Endothelial cell of umbilical vein (primary cell): ENCODE data around the gene TPRG1L. TPM values are rescaled to one million over a fixed set of nuclear protein-coding genes. Genes with fewer than 3 reads are reported as not detected.

ENCODE experiments used
- BruUV-seq: library from RNA; stranded (reverse); fragments of 400-500 nt; replicated peaks from 2 replicates; lab custom pipeline; 2021; lab: Mats Ljungman, UMichigan
- CTCF ChIA-PET: fragments of 300-600, 350-600 bp; sonication (Branson Sonifier 250); formaldehyde crosslinking; loops from one replicate; lab custom pipeline; 2021; ENCODE audit warnings: antibody characterized with exemption, inconsistent platforms; lab: Charles Lee
- POLR2A ChIA-PET: fragments of 300-600, 350-600 bp; sonication (Branson Sonifier 250); formaldehyde crosslinking; loops from one replicate; lab custom pipeline; 2021; ENCODE audit warnings: antibody characterized with exemption, inconsistent platforms; lab: Charles Lee
- DNase-seq: peaks from one replicate; pipeline ENCODE4 v3.0.0-alpha.2; 2011; ENCODE audit warnings: low read depth, low spot score
- FAIRE-seq: peaks from 2 replicates; lab custom pipeline; 2011; peaks lifted over from hg19 to GRCh38; lab: Jason Lieb, UNC
- H2AFZ ChIP-seq: 2 replicates; pipeline ENCODE4 v1.6.0; 2012; ENCODE audit warnings: low read depth, low read length, control low read depth, inconsistent platforms
- H3K27ac ChIP-seq: 2 replicates; pipeline ENCODE4 v1.5.1; 2011; ENCODE audit warnings: low read depth, mild to moderate bottlenecking, control low read depth, low read length, moderate library complexity; ENCODE audit not compliant: insufficient read depth
- H3K27me3 ChIP-seq, 2 experiments: 2 replicates each; pipeline versions ENCODE4 v1.6.0 to v1.6.1; 2011; ENCODE audit warnings: low read length in 2 of 2, mixed read lengths in 1 of 2; ENCODE audit not compliant: control insufficient read depth in 2 of 2, insufficient read depth in 2 of 2
- H3K36me3 ChIP-seq, 2 experiments: 2 replicates in 1 of 2; 3 replicates in 1 of 2; pipeline ENCODE4 v1.5.1; 2011; ENCODE audit warnings: low read length in 2 of 2, mild to moderate bottlenecking in 1 of 2, moderate library complexity in 1 of 2; ENCODE audit not compliant: control insufficient read depth in 2 of 2, insufficient read depth in 2 of 2; ENCODE audit errors: extremely low read depth in 1 of 2
- H3K4me1 ChIP-seq: 3 replicates; pipeline ENCODE4 v1.5.1; 2011; ENCODE audit warnings: mild to moderate bottlenecking, low read length; ENCODE audit not compliant: control insufficient read depth, insufficient read depth; ENCODE audit errors: extremely low read depth
- H3K4me2 ChIP-seq: 2 replicates; pipeline ENCODE4 v1.6.1; 2011; ENCODE audit warnings: low read length, control low read depth, mixed read lengths; ENCODE audit not compliant: insufficient read depth
- H3K4me3 ChIP-seq, 3 experiments: fragments of 200-600 bp in 1 of 3; sonication (generic), shearing (Covaris generic) in 1 of 3; replicated peaks in 1 of 3; 2 replicates each; pipeline ENCODE4 v1.5.1; 2011 to 2016; ENCODE audit warnings: control low read depth in 3 of 3, low read length in 3 of 3, mild to moderate bottlenecking in 2 of 3, inconsistent platforms in 1 of 3, low read depth in 1 of 3, moderate library complexity in 1 of 3; ENCODE audit not compliant: insufficient read depth in 1 of 3
- H3K79me2 ChIP-seq: 2 replicates; pipeline ENCODE4 v1.6.0; 2012; ENCODE audit warnings: low read length, inconsistent platforms; ENCODE audit not compliant: control insufficient read depth, insufficient read depth
- H3K9ac ChIP-seq: replicated peaks from 2 replicates; pipeline ENCODE3; 2011; ENCODE audit warnings: low read length, control low read depth; ENCODE audit not compliant: insufficient read depth; ENCODE audit errors: extremely low read depth
- H3K9me1 ChIP-seq: replicated peaks from 3 replicates; pipeline ENCODE4 v1.6.0; 2011; ENCODE audit warnings: mild to moderate bottlenecking, low read length; ENCODE audit not compliant: control insufficient read depth, insufficient read depth; ENCODE audit errors: extremely low read depth
- H3K9me3 ChIP-seq: replicated peaks from 2 replicates; pipeline ENCODE4 v1.5.1; 2012; ENCODE audit warnings: low read length, inconsistent platforms; ENCODE audit not compliant: control insufficient read depth, insufficient read depth
- H4K20me1 ChIP-seq: replicated peaks from 2 replicates; pipeline ENCODE3; 2011; ENCODE audit warnings: mild to moderate bottlenecking, low read length; ENCODE audit not compliant: control insufficient read depth, insufficient read depth; ENCODE audit errors: extremely low read depth
- EZH2 ChIP-seq: IDR thresholded peaks from 2 replicates; pipeline ENCODE4 v1.6.1; 2012; ENCODE audit warnings: borderline replicate concordance, low read depth, mild to moderate bottlenecking, moderate library complexity, low read length, inconsistent platforms; ENCODE audit not compliant: severe bottlenecking
- GATA2 ChIP-seq: IDR thresholded peaks from 2 replicates; pipeline ENCODE4 v1.7.0; 2011; ENCODE audit warnings: low read depth, mild to moderate bottlenecking, moderate library complexity, mixed read lengths, low read length; ENCODE audit not compliant: insufficient read length, insufficient read depth
- MYC ChIP-seq: IDR thresholded peaks from one replicate; pipeline ENCODE4 v1.6.1; 2011; ENCODE audit warnings: mild to moderate bottlenecking, low read depth, low read length
- POLR2AphosphoS5 ChIP-seq: IDR thresholded peaks from 2 replicates; pipeline ENCODE4 v1.6.1; 2012; ENCODE audit warnings: low read depth, mild to moderate bottlenecking, control low read depth, low read length, moderate library complexity; ENCODE audit not compliant: insufficient read depth
- dilution Hi-C: fragments of 300-500 bp; cut with MboI; formaldehyde crosslinking; loops from one replicate; pipeline ENCODE4 v1.15.0; 2019; ENCODE audit warnings: low sequenced_read_pairs; ENCODE audit not compliant: extremely low pct_ligation_motif_present
- intact Hi-C: fragments of 100-400 bp; cut with micrococcal nuclease; formaldehyde crosslinking; loops from one replicate; pipeline ENCODE4 v1.10.0; 2022
- polyA plus RNA-seq, 4 experiments: library from polyadenylated mRNA; depleted of rRNA in 3 of 4; stranded (reverse) in 3 of 4; unstranded in 1 of 4; fragments of >200 nt; gene quantifications; 2 replicates each; pipeline versions ENCODE4 v1.2.1 to v1.2.3, GENCODE V29; 2011 to 2012; ENCODE audit warnings: missing spikeins in 1 of 4
- total RNA-seq: library from RNA; stranded (reverse); gene quantifications from 2 replicates; pipeline ENCODE4 v1.2.3, GENCODE V29; 2021
- TF ChIP-seq, protein P1 (sequence below), 2 donors: IDR thresholded peaks; 1 replicate in 1 of 2; 2 replicates in 1 of 2; pipeline ENCODE4 v1.5.1; 2011; ENCODE audit warnings: low read length in 2 of 2, mild to moderate bottlenecking in 2 of 2, moderate library complexity in 2 of 2, control low read depth in 1 of 2, inconsistent platforms in 1 of 2, low read depth in 1 of 2; ENCODE audit not compliant: insufficient read depth in 1 of 2; ENCODE audit errors: extremely low read depth in 1 of 2

Gene TPRG1L
- total and polyA plus RNA-seq, 2 donors (not counting 3 experiments of a cell fraction or from before 2014, with no cell fraction given) = 52.3 to 53.8 TPM

DNA sequence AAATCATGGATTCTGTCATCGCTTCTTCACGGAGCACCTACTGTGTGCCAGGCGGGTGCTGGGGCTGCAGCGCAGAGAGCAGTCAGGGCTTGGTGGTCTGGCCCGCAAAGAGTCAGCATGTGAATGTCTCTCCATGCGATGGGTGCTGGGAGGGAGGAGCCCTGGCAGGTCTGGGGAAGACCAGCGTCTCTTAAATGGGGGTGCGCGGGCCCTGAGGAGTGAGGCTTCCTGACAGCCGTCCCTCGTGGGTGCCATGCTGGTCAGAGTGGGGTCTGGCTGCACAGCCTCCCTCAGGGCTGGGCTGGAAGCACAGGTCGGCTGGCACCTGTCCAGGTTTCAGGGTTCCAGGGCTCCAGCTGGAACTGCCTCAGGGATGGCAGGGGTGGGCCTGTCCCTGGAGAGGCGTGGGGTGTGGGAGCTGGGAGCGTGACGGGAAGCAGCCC is 46.0 kb downstream of the TPRG1L start:
- Histone ChIP-seq H3K9ac (no peak overlapping the region), H3K9me3 (no peaks in the 10 kb centered on the region), H3K36me3 (no peaks in the 10 kb centered on the region), H3K4me3 (no peak overlapping the region), H3K4me1 (peaks cover 6% of the 10 kb centered on the region), H3K9me1 (no peaks in the 10 kb centered on the region), H2AFZ (no peak overlapping the region), H3K79me2 (no peaks in the 10 kb centered on the region), H3K4me2 (no peak overlapping the region), H4K20me1 (no peaks in the 10 kb centered on the region), H3K27ac (no peak overlapping the region), H3K27me3 (no peaks in the 10 kb centered on the region)
- no TSS peak for BruUV-seq
- intact Hi-C loops (no loop called here), dilution Hi-C loops (no loop called here)
- ChIA-PET CTCF (interaction anchor here (2.3 kb wide), 1 partner anchor 54 kb away, joined by 6 read pairs; no protein-coding TSS in a partner anchor), POLR2A (no interaction called here)
- FAIRE-seq = no peak
- no peak for TF ChIP-seq POLR2AphosphoS5
- no peak for TF ChIP-seq EZH2
- DNase-seq = no peak

DNA sequence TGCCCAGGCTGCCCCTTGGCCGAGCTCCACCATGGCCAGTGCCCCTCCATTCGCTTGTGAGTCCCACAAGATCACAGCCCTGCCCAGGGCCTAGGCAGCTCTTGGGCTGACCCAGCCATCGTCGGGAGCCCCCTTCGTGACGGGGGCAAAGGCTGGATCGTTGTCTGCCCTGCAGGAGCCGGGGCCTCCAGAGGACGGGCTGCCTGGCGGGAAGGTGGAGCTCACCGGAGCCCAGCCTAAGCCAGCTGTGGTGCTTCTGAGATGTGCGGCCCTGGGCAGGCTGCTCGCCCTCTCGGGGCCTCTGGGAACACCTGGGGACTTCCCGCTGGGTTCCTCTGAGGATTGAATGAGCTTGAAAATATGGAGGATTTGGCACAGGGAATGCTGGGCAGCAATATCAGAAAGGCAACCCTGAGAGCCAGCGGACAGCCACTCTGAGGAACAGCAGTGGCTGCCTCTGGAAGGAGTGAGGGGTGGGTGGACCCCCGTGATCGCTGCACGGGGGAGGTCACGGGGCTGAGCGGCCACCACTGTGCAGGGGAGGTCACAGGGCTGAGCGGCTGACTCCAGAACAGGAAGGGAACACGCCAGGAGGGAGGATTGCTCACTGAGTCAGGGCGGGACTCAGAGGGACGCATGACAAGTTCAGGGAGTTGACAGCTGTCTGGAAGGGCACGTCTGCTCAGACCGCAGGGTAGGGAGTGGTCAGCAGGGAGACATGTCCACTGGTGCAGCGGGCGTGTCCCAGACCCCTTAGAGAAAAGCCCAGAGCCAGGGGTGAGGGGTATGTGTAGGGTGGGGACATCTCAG is 46.8 kb downstream of the TPRG1L start:
- BruUV-seq = no TSS peak
- intact Hi-C loops (no loop called here), dilution Hi-C loops (no loop called here)
- no peaks in the 10 kb centered on the region for H3K36me3 ChIP-seq
- DNase-seq (no peak), FAIRE-seq (no peak)
- no peak overlapping the region for H3K27ac ChIP-seq
- H3K4me2 ChIP-seq = no peak overlapping the region
- no peak overlapping the region for H2AFZ ChIP-seq
- no peaks in the 10 kb centered on the region for H3K27me3 ChIP-seq
- no peak overlapping the region for H3K4me3 ChIP-seq
- TF ChIP-seq GATA2 (no peak), EZH2 (no peak), MYC (no peak)
- TF ChIP-seq, protein P1, sequence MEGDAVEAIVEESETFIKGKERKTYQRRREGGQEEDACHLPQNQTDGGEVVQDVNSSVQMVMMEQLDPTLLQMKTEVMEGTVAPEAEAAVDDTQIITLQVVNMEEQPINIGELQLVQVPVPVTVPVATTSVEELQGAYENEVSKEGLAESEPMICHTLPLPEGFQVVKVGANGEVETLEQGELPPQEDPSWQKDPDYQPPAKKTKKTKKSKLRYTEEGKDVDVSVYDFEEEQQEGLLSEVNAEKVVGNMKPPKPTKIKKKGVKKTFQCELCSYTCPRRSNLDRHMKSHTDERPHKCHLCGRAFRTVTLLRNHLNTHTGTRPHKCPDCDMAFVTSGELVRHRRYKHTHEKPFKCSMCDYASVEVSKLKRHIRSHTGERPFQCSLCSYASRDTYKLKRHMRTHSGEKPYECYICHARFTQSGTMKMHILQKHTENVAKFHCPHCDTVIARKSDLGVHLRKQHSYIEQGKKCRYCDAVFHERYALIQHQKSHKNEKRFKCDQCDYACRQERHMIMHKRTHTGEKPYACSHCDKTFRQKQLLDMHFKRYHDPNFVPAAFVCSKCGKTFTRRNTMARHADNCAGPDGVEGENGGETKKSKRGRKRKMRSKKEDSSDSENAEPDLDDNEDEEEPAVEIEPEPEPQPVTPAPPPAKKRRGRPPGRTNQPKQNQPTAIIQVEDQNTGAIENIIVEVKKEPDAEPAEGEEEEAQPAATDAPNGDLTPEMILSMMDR (IDR thresholded peaks at IDR 0.05; ENCODE audit: extremely low read depth in 1 of 2, insufficient read depth in 1 of 2, low read depth in 1 of 2, low read length in 2 of 2) = no peak
- no peaks in the 10 kb centered on the region for H3K9me3 ChIP-seq
- CTCF ChIA-PET = interaction anchor here (0.7 kb wide), 1 partner anchor 53 kb away, joined by 3 read pairs; no protein-coding TSS in a partner anchor
- H3K79me2 ChIP-seq = no peaks in the 10 kb centered on the region
- H3K9ac ChIP-seq = no peak overlapping the region
- peaks cover under 1% of the 10 kb centered on the region for H3K4me1 ChIP-seq
- H4K20me1 ChIP-seq = no peaks in the 10 kb centered on the region
- no peaks in the 10 kb centered on the region for H3K9me1 ChIP-seq
- POLR2A ChIA-PET = no interaction called here
